K562 (cell line): Measurements from ENCODE around the gene TRIM69. TPM values are rescaled to one million over a fixed set of nuclear protein-coding genes. Genes with fewer than 3 reads are reported as not detected.

Source experiments
- ATAC-seq: fragments of 200-7000 bp; cut with Tn5 transposase; 3 replicates; pipeline ENCODE4 v1.9.1; 2020; ENCODE audit warnings: moderate library complexity
- BruUV-seq: library from RNA; stranded (reverse); fragments of 400-500 nt; replicated peaks from 2 replicates; lab custom pipeline; 2021; lab: Mats Ljungman, UMichigan
- CTCF ChIA-PET: fragments of 300-600 bp; formaldehyde crosslinking; extraction: SDS; loops from one replicate; lab custom pipeline; 2021; ENCODE audit warnings: low intra/inter-chr PET ratio; lab: Yijun Ruan, JAX
- POLR2A ChIA-PET: fragments of 300-600, 350-650 bp; sonication (Branson Sonifier 250); formaldehyde crosslinking; extraction: SDS; loops from one replicate; lab custom pipeline; 2021; ENCODE audit warnings: antibody characterized with exemption, inconsistent platforms; lab: Yijun Ruan, JAX
- DNase-seq, 4 experiments: peaks; one replicate each; pipeline versions ENCODE4 v3.0.0 to v3.0.0-alpha.2; 2011 to 2018; ENCODE audit warnings: low spot score in 3 of 4, mixed read lengths in 3 of 4; ENCODE audit errors: extremely low read depth in 1 of 4
- FAIRE-seq: peaks from 2 replicates; lab custom pipeline; 2011; peaks lifted over from hg19 to GRCh38; lab: Jason Lieb, UNC
- H2AFZ ChIP-seq: 2 replicates; pipeline ENCODE4 v1.6.0; 2011; ENCODE audit warnings: low read depth, low read length, control low read depth, inconsistent platforms
- H3K27ac ChIP-seq: fragments of 200-600 bp; 3 replicates; pipeline ENCODE4 v1.8.0; 2011; ENCODE audit warnings: low read depth, mild to moderate bottlenecking, control low read depth, inconsistent platforms, low read length, moderate library complexity, mixed read lengths; ENCODE audit errors: extremely low read depth
- H3K27me3 ChIP-seq, 2 experiments: fragments of 300-600 bp in 1 of 2; 2 replicates in 1 of 2; 3 replicates in 1 of 2; pipeline versions ENCODE4 v1.6.0 to v1.8.0; 2011; ENCODE audit warnings: inconsistent platforms in 2 of 2, low read length in 2 of 2, mild to moderate bottlenecking in 1 of 2, mixed read lengths in 1 of 2, moderate library complexity in 1 of 2; ENCODE audit not compliant: control insufficient read depth in 2 of 2, insufficient read depth in 2 of 2
- H3K36me3 ChIP-seq: fragments of 300-600 bp; 3 replicates; pipeline ENCODE4 v1.8.0; 2011; ENCODE audit warnings: mild to moderate bottlenecking, low read length, inconsistent platforms; ENCODE audit not compliant: control insufficient read depth, insufficient read depth
- H3K4me1 ChIP-seq, 2 experiments: fragments of 200-600 bp in 1 of 2; replicated peaks in 1 of 2; 2 replicates in 1 of 2; 3 replicates in 1 of 2; pipeline versions ENCODE4 v1.5.1 to v1.8.0; 2011; ENCODE audit warnings: inconsistent platforms in 2 of 2, low read length in 2 of 2, mild to moderate bottlenecking in 1 of 2, mixed read lengths in 1 of 2, moderate library complexity in 1 of 2; ENCODE audit not compliant: control insufficient read depth in 2 of 2, insufficient read depth in 2 of 2
- H3K4me2 ChIP-seq: 2 replicates; pipeline ENCODE4 v1.6.1; 2011; ENCODE audit warnings: low read length, control low read depth, inconsistent platforms, mixed read lengths; ENCODE audit not compliant: insufficient read depth
- H3K4me3 ChIP-seq: fragments of 200-600 bp; sonication (generic), shearing (Covaris generic); 2 replicates; pipeline ENCODE4 v1.5.1; 2016; ENCODE audit warnings: control low read depth, inconsistent platforms
- H3K79me2 ChIP-seq: fragments of 200-600 bp; 3 replicates; pipeline ENCODE4 v1.8.0; 2011; ENCODE audit warnings: low read length, inconsistent platforms; ENCODE audit not compliant: control insufficient read depth, insufficient read depth
- H3K9ac ChIP-seq, 2 experiments: 2 replicates each; pipeline versions ENCODE4 v1.6.0 to v1.6.1; 2011; ENCODE audit warnings: low read depth in 2 of 2, low read length in 2 of 2, control low read depth in 1 of 2, inconsistent platforms in 1 of 2, mild to moderate bottlenecking in 1 of 2, mixed read lengths in 1 of 2; ENCODE audit not compliant: insufficient read depth in 1 of 2
- H3K9me1 ChIP-seq: one replicate; pipeline ENCODE4 v1.6.0; 2011; ENCODE audit warnings: inconsistent platforms, mild to moderate bottlenecking, low read length, moderate library complexity; ENCODE audit not compliant: control insufficient read depth, insufficient read depth
- H3K9me3 ChIP-seq: replicated peaks from 2 replicates; pipeline ENCODE4 v1.5.1; 2011; ENCODE audit warnings: low read depth, low read length, inconsistent platforms; ENCODE audit not compliant: control insufficient read depth, insufficient read depth
- H4K20me1 ChIP-seq: replicated peaks from 2 replicates; pipeline ENCODE4 v1.6.1; 2011; ENCODE audit warnings: low read length, inconsistent platforms, mixed read lengths; ENCODE audit not compliant: control insufficient read depth, insufficient read depth
- CREB3L1 ChIP-seq: fragments of 450-650 bp; IDR thresholded peaks from 2 replicates; pipeline ENCODE4 v1.6.1; 2014; ENCODE audit warnings: low read depth, mild to moderate bottlenecking, moderate library complexity, borderline replicate concordance
- DDX20 ChIP-seq: fragments of 450-650 bp; IDR thresholded peaks from 2 replicates; pipeline ENCODE4 v1.6.1; 2016; ENCODE audit warnings: missing genetic modification characterization, low read depth, mild to moderate bottlenecking, missing compliant biosample characterization, moderate library complexity
- E2F5 ChIP-seq: sonication (generic); formaldehyde crosslinking; IDR thresholded peaks from 2 replicates; pipeline ENCODE4 v1.8.0; 2022; ENCODE audit warnings: mild to moderate bottlenecking, missing genetic modification reagents
- FOXO4 ChIP-seq: fragments of 450-650 bp; formaldehyde crosslinking; IDR thresholded peaks from 2 replicates; pipeline ENCODE4 v1.4.0; 2020; ENCODE audit warnings: mild to moderate bottlenecking, moderate library complexity
- HDAC1 ChIP-seq, 2 experiments: fragments of 450-650 bp; IDR thresholded peaks; 2 replicates each; pipeline ENCODE4 v1.6.1; 2016 to 2017; ENCODE audit warnings: inconsistent platforms in 1 of 2, mild to moderate bottlenecking in 1 of 2, moderate library complexity in 1 of 2
- HLTF ChIP-seq: fragments of 450-650 bp; IDR thresholded peaks from 2 replicates; pipeline ENCODE4 v1.6.1; 2016
- NELFE ChIP-seq: IDR thresholded peaks from 2 replicates; pipeline ENCODE4 v1.6.1; 2011; ENCODE audit warnings: mild to moderate bottlenecking; ENCODE audit not compliant: insufficient read depth, insufficient read length
- PHTF2 ChIP-seq: fragments of 250-450 bp; sonication (Bioruptor Pico); IDR thresholded peaks from 2 replicates; pipeline ENCODE4 v1.5.0; 2021; ENCODE audit warnings: mild to moderate bottlenecking
- POLR2A ChIP-seq: fragments of 450-650 bp; conservative IDR thresholded peaks from 2 replicates; pipeline ENCODE4 v1.6.1; 2016
- RBM25 ChIP-seq: fragments of 200-400 bp; formaldehyde crosslinking; IDR thresholded peaks from 2 replicates; pipeline ENCODE4 v1.6.1; 2018; ENCODE audit warnings: low read length, low read depth, moderate library complexity; ENCODE audit not compliant: severe bottlenecking
- RFX5 ChIP-seq: IDR thresholded peaks from 2 replicates; pipeline ENCODE4 v1.6.1; 2011; ENCODE audit warnings: low read depth, mild to moderate bottlenecking, improper control_type of control experiment, low read length
- SPI1 ChIP-seq: IDR thresholded peaks from 2 replicates; pipeline ENCODE4 v1.6.1; 2011; ENCODE audit warnings: low read depth, low read length, control low read depth, borderline replicate concordance
- TCF7 ChIP-seq: sonication (generic); IDR thresholded peaks from 2 replicates; pipeline ENCODE4 v1.6.1; 2016; ENCODE audit warnings: antibody characterized with exemption, borderline replicate concordance
- YY1 ChIP-seq, 3 experiments: IDR thresholded peaks; 2 replicates each; pipeline ENCODE4 v1.6.1; 2011; ENCODE audit warnings: low read length in 2 of 3, mild to moderate bottlenecking in 2 of 3, moderate library complexity in 2 of 3, borderline replicate concordance in 1 of 3, control low read depth in 1 of 3, low read depth in 1 of 3; ENCODE audit not compliant: insufficient read depth in 3 of 3, insufficient replicate concordance in 2 of 3, control insufficient read depth in 1 of 3, insufficient read length in 1 of 3; ENCODE audit errors: extremely low read depth in 1 of 3
- ZBTB12 ChIP-seq: fragments of 250-450 bp; sonication (Bioruptor Pico); IDR thresholded peaks from 2 replicates; pipeline ENCODE4 v1.4.0; 2020
- ZNF282 ChIP-seq: sonication (generic); formaldehyde crosslinking; IDR thresholded peaks from 2 replicates; pipeline ENCODE4 v1.8.1; 2023; ENCODE audit warnings: missing genetic modification reagents
- WGBS: fragments of 100-300 bp; shearing (Covaris generic); methylation state at CpG from one replicate; pipeline ENCODE4 v1.1.6; 2016; ENCODE audit warnings: low coverage, mixed read lengths; ENCODE audit not compliant: insufficient coverage; ENCODE audit errors: missing lambda C conversion rate; 5-methylcytosine and 5-hydroxymethylcytosine counted together
- in situ Hi-C: fragments of 300-500 bp; cut with MboI; formaldehyde crosslinking; loops from 4 replicates; pipeline ENCODE4 v1.15.0; 2018; ENCODE audit warnings: inconsistent platforms, mixed read lengths
- intact Hi-C: fragments of 100-400 bp; cut with micrococcal nuclease; formaldehyde crosslinking; loops from 2 replicates; pipeline ENCODE4 v1.14.2; 2022
- polyA plus RNA-seq, 8 experiments: library from polyadenylated mRNA; depleted of rRNA in 4 of 8; stranded (reverse) in 5 of 8; unstranded in 3 of 8; fragments of >200 nt; fragmentation: Nextera tagmentation in 2 of 8; fragmentation: Illumina TruSeq in 1 of 8; extraction: Ambion mirVana in 2 of 8; extraction: Trizol in 1 of 8; gene quantifications; 2 replicates each; pipeline versions ENCODE4 v1.2.1 to v1.2.3, GENCODE V29; 2011 to 2014; ENCODE audit warnings: inconsistent platforms in 1 of 8, missing spikeins in 1 of 8
- total RNA-seq, 7 experiments: library from RNA; depleted of rRNA in 6 of 7; stranded (reverse); fragments of >200 nt in 6 of 7; fragmentation: Illumina TruSeq in 2 of 7; extraction: Trizol in 2 of 7; gene quantifications; 2 replicates each; pipeline versions ENCODE4 v1.2.1 to v1.2.3, GENCODE V29; 2011 to 2021; ENCODE audit warnings: low replicate concordance in 1 of 7

The TRIM69 gene
- total and polyA plus RNA-seq, 9 of the 15 experiments (the other 6 are each of a cell fraction or from before 2014, with no cell fraction given), result 1.0 to 4.3 (median 2.3) TPM

GRCh38 chr15:44712346-44713005 lies 23.9 kb upstream of the TRIM69 start:
- Histone ChIP-seq H3K9ac (peak overlapping the region; percentile 78 to 88), H3K4me2 (peak overlapping the region; percentile 86), H3K9me1 (peaks cover 3% of the 10 kb centered on the region), H3K4me1 (peaks cover 5 to 14% of the 10 kb centered on the region in 2 experiments; a peak in 4 of 5 replicates), H2AFZ (peak overlapping the region; percentile 96), H3K36me3 (peaks cover 34% of the 10 kb centered on the region), H3K27ac (peak overlapping the region; percentile 90), H3K27me3 (no peaks in the 10 kb centered on the region), H4K20me1 (0 out of 2 replicates have a peak, but pooled peaks cover 4% of the 10 kb centered on the region), H3K79me2 (peaks cover 49% of the 10 kb centered on the region), H3K4me3 (peak overlapping the region; percentile 74), H3K9me3 (no peaks in the 10 kb centered on the region)
- ATAC-seq (peak; percentile 61), DNase-seq (peak in 3 of 4 experiments; percentile 15 to 85 (median 59)), FAIRE-seq (peak; percentile 80)
- in situ Hi-C loops, result no loop called here
- CTCF ChIA-PET, result interaction anchor here (0.7 kb wide), 4 partner anchors 16 to 213 kb away, joined by 3 to 4 read pairs (median 3); no protein-coding TSS in a partner anchor
- under 1% methylated on average over 24 of the region's 24 CpGs for WGBS
- no TSS peak for BruUV-seq
- POLR2A ChIA-PET, result interaction anchor here (0.5 to 5.4 kb wide), 23 partner anchors 12 to 868 kb away, joined by 3 to 136 read pairs (median 5); partner anchors contain the start of genes SPG11 and TRIM69
- intact Hi-C loops, result loop anchor here (1.0 to 10.0 kb wide), 4 partner anchors 26 to 212 kb away; partner anchors contain the start of gene SPG11
- peak; percentile 23; the same call in 1 of the 2 replicates for TF ChIP-seq POLR2A
- TF ChIP-seq HLTF, result 0 out of 2 replicates have a peak, but pooled peaks have one; percentile 35
- peak in 1 of 3 experiments; percentile 60 for TF ChIP-seq YY1 (IDR thresholded peaks at IDR 0.05; ENCODE audit: borderline replicate concordance in 1 of 3, control insufficient read depth in 1 of 3, extremely low read depth in 1 of 3, insufficient read depth in 3 of 3, insufficient read length in 1 of 3, insufficient replicate concordance in 2 of 3, low read depth in 1 of 3, low read length in 2 of 3)
- TF ChIP-seq NELFE, result no peak
- peak; percentile 48 for TF ChIP-seq RFX5
- no peak for TF ChIP-seq CREB3L1
- TF ChIP-seq FOXO4, result no peak
- TF ChIP-seq SPI1, result peak; percentile 60
- TF ChIP-seq PHTF2 (CRISPR knock-in tag), result no peak
- TF ChIP-seq TCF7, result no peak
- TF ChIP-seq RBM25, result peak; percentile 37
- no peak for TF ChIP-seq E2F5 (CRISPR knock-in tag)
- no peak for TF ChIP-seq ZBTB12 (CRISPR knock-in tag)
- TF ChIP-seq HDAC1 (IDR thresholded peaks at IDR 0.05), result 0 out of 4 replicates have a peak, but pooled peaks of 1 of the 2 experiments have one; percentile 53
- no peak for TF ChIP-seq ZNF282
- TF ChIP-seq DDX20 (tag), result no peak
